HG03159 (cell line): Measurements from ENCODE around the gene CRELD2.
"Not testable (repeated sequence)": the region's sequence is repeated elsewhere in the genome, so short reads cannot be mapped to it uniquely, and the experiment has no call there.

Experiments
- ATAC-seq: cut with Tn5 transposase; IDR thresholded peaks from one replicate; pipeline ENCODE4 v1.9.1; 2021; ENCODE audit warnings: mild to moderate bottlenecking, moderate library complexity; ENCODE audit not compliant: unreplicated experiment

The CRELD2 gene

DNA sequence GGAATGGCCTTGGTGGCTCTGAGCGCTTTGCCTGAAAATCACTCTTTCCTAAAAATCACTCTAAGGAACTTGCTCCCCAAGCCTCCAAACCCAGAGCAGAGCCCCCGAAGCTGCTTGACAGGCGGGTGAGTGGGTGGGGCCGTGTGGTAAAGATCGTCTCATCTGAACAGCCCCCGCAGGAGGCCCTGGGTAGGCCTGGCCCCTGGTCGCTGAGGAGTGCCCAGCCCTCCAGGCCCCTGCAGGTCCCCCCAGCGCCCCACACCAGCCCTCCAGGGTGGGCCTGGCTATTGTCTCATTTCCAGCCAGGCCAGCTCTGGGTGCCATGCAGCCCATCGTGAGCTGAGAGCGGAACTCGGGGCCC, 25.0 kb downstream of the CRELD2 start:
- no peak for ATAC-seq

DNA sequence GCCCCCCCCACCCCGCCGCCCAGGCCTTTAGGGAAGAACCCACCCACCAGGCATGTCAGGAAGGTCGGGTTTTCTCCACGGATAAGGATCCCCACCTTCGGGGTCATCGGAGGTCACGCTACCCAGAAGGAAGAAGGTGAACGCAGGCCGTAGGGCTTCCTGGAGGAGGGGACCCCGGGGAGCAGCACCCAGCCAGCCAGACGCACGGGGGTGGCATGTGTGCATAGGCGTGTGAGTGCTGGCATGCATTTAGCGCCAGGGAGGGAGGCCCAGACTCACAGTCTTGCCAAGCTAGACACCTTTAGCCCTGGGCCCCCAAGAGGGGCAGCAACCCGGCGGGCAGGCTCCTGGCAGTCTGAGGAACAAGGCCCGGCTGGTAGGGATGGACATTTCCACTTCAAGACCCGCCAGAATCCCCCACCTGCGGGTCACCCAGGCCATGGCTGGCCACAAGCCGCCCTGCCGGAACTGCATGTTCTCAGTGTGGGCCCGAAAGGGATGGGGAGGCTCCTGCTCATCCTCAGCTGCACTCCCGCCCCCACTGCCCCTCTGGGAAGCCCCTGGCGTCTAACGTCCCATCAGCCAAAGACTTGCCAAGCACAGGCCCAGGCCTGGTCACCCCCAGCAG, 25.5 kb downstream of the CRELD2 start:
- ATAC-seq, result no peak

GRCh38 chr22:49944399-49944891, 26.0 kb downstream of the CRELD2 start:
- no peak for ATAC-seq

- not testable (repeated sequence) for ATAC-seq
Measured at GRCh38 chr22:49945042-49945794, 26.8 kb downstream of the CRELD2 start.

GRCh38 chr22:49946612-49947295, 28.3 kb downstream of the CRELD2 start:
- ATAC-seq, result no peak

- no peak for ATAC-seq
Measured at GRCh38 chr22:49947296-49947622, 28.8 kb downstream of the CRELD2 start.

DNA sequence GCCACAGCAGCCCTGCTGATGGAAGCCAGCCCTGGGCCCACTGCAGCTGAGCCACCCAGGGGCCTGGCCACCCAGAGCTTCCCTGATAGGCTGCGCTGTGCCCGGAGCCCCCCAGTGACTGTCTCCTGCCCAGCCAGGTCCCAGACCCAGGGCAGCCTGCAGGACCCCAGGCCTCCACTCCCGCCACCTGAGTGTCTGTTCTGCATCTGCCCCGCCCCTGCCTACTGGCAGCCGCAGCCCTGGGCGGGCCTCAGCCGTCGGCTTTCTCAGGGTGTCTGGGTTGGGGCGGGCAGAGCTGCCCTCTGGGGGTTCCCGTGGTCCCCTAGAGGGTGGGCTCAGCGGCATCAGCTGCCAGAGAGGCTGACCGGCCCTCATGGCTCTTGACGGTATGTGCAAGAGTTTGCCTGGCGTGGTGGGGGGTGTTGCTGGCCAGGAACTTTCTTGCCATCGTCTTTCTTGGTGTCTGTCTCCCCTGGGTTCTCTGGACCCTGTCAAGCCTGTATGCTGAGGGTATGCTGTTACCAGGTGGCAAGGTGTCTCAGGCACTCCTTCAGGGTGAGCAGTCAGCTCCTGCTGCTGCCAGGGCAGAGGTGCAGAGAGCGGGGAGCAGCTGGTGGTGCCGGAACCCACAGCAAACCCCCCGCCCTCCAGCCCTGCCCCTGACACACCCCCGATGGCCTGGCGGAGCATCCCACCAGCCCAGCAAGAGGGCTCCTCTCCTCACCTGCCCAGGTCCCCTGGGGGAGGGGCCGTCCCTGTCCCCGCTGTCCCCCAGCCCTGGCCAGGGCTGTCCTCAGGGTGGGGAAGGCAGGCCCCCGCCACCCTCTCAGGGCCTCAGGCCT, 29.9 kb downstream of the CRELD2 start:
- ATAC-seq, result no peak

GRCh38 chr22:49948958-49949913, 30.8 kb downstream of the CRELD2 start:
- ATAC-seq, result no peak

DNA sequence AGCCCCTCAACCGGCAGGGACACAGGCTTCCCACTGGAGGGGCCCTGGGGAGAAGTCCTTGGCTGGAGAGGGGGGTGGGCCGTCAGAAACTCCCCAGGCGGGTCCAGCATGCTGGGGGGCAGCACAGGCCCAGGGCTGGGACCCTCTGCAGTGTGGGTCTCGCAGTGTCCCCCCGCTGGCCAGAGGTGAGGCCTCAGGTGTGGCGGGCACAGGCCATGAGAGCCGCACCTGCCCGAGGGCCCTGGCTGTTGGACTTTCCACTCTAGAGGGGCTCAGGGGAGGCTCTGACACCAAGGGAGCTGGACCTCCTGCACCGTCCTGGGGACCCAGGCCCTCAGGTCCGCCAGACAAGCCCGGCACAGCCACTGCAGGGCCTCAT, 31.5 kb downstream of the CRELD2 start:
- no peak for ATAC-seq

GRCh38 chr22:49950396-49950994, 32.1 kb downstream of the CRELD2 start:
- ATAC-seq, result no peak

- ATAC-seq, result no peak
Measured at GRCh38 chr22:49951000-49951677, 32.7 kb downstream of the CRELD2 start.

GRCh38 chr22:49951678-49951985, 33.2 kb downstream of the CRELD2 start:
- ATAC-seq, result no peak

GRCh38 chr22:49951986-49952896, 33.8 kb downstream of the CRELD2 start:
- no peak for ATAC-seq

DNA sequence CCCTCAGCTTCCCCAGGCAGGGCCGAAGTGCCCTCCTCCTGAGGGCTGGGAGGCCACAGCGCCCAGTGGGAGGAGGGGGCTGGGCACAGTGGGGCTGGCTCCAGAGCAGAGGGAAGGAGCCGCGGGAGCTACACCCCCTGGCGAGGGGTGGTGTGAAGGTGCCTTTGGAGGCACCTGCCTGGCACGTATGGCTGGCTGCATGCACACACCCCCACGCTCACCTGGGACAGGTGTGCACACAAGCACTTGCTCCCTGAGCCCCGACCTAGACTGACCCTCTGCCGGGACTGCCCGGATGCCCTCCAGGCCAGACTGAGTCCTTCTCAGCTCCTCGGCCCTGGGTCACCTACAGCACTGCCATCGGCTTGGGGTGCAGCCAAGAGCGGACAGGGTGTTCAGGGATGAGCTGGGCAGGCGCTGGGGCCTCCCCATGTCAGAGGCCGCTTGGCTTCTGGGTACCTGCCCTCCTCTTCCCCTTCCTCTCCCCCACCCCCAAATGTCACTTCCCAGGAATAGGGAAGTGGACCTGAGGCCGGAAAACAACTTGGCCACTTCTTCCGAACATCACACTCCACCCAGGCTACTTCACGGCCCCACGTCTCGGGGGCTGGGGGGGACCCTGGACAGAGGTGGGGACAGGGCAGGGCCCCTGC, 34.7 kb downstream of the CRELD2 start:
- no peak for ATAC-seq

GRCh38 chr22:49953680-49954344, 35.4 kb downstream of the CRELD2 start:
- no peak for ATAC-seq

- no peak for ATAC-seq
Measured at GRCh38 chr22:49954354-49954753, 35.9 kb downstream of the CRELD2 start.

DNA sequence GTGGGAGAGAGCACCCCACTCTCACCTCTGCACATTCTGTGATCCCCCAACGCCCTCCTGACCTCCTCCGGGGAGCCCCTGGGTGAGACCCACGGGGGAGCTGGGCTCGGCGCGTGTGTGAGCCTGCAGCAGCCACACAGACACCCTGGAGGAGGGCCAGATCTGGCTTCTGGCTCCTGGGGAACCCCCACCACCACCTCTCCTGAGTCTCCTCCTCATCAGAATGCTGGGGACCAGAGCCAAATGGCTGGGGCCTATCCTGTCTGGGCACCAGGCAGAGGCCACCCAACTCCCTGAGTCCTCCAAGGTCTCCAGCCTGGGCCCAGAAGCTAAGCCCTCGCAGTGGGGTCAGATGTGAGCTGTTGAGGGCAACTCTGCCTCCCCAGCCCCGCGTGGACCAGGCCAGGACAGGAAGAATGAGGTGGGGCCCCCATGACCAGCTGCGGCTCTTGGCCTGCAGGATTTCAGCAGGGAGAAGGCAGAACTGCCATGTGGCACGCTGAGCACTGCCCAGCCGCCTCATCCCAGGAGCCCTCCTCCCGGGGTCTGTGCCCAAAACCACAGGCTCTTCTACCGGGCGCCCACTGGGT, 36.7 kb downstream of the CRELD2 start:
- no peak for ATAC-seq
